GM21723 (cell line): ENCODE data around the gene TRIM52.

Experiments
- ATAC-seq: cut with Tn5 transposase; IDR thresholded peaks from one replicate; pipeline ENCODE4 v1.9.1; 2021; ENCODE audit warnings: mild to moderate bottlenecking, moderate library complexity; ENCODE audit not compliant: unreplicated experiment

Gene TRIM52

GRCh38 chr5:181259283-181259682 lies 1.7 kb downstream of the TRIM52 start:
- ATAC-seq: no peak

GRCh38 chr5:181258576-181258975 lies 2.4 kb downstream of the TRIM52 start:
- no peak for ATAC-seq

GRCh38 chr5:181255836-181256578 lies 4.9 kb downstream of the TRIM52 start:
- no peak for ATAC-seq

- ATAC-seq: no peak
Observed at GRCh38 chr5:181255276-181255675, 5.7 kb downstream of the TRIM52 start.

GRCh38 chr5:181248277-181248676 lies 12.7 kb downstream of the TRIM52 start:
- no peak for ATAC-seq

- ATAC-seq: peak; percentile 46
Observed at GRCh38 chr5:181246276-181247049, 14.5 kb downstream of the TRIM52 start.

GRCh38 chr5:181245427-181246275 lies 15.3 kb downstream of the TRIM52 start:
- ATAC-seq: peak; percentile 5

- ATAC-seq: peak; percentile 67
Observed at GRCh38 chr5:181243564-181244343, 17.2 kb downstream of the TRIM52 start, which contains the start of gene RACK1. TSS of gene RACK1 (minus strand) at chr5:181243906. CDS start at chr5:181243800, 106 bp downstream.

GRCh38 chr5:181243018-181243563 lies 17.9 kb downstream of the TRIM52 start:
- no peak for ATAC-seq

GRCh38 chr5:181242031-181242451 lies 18.9 kb downstream of the TRIM52 start:
- ATAC-seq: no peak

GRCh38 chr5:181241393-181241975 lies 19.5 kb downstream of the TRIM52 start:
- ATAC-seq: no peak

- no peak for ATAC-seq
Observed at GRCh38 chr5:181239062-181239663, 21.8 kb downstream of the TRIM52 start.

- no peak for ATAC-seq
Observed at GRCh38 chr5:181237729-181238385, 23.1 kb downstream of the TRIM52 start.

GRCh38 chr5:181236954-181237641 lies 23.8 kb downstream of the TRIM52 start:
- no peak for ATAC-seq

GRCh38 chr5:181236471-181236870 lies 24.5 kb downstream of the TRIM52 start:
- ATAC-seq: no peak

- no peak for ATAC-seq
Observed at GRCh38 chr5:181235689-181236366, 25.1 kb downstream of the TRIM52 start.

- ATAC-seq: no peak
Observed at GRCh38 chr5:181235323-181235688, 25.6 kb downstream of the TRIM52 start.
